ENCODE measurements around the gene NPTX1.
A peak's percentile ranks its signal among the peaks of the same experiment; 100 is the strongest.

The NPTX1 gene

DNA sequence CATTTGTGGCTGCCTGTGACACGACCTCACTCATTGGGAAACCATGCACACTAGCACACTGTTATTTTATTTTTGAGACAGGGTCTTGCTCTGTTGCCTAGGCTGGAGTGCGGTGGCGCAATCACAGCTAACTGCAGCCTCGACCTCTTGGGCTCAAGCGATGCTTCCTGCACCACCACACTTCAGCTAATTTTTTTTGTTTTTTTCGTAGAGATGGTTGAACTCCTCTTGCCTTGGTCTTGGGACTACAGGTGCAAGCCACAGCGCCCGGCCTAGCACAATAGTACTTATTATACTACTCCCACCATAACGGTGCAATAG lies 2.8 kb upstream of the NPTX1 start:
- DNase-seq (ENCODE audit: low read depth, low spot score): no peak

DNA sequence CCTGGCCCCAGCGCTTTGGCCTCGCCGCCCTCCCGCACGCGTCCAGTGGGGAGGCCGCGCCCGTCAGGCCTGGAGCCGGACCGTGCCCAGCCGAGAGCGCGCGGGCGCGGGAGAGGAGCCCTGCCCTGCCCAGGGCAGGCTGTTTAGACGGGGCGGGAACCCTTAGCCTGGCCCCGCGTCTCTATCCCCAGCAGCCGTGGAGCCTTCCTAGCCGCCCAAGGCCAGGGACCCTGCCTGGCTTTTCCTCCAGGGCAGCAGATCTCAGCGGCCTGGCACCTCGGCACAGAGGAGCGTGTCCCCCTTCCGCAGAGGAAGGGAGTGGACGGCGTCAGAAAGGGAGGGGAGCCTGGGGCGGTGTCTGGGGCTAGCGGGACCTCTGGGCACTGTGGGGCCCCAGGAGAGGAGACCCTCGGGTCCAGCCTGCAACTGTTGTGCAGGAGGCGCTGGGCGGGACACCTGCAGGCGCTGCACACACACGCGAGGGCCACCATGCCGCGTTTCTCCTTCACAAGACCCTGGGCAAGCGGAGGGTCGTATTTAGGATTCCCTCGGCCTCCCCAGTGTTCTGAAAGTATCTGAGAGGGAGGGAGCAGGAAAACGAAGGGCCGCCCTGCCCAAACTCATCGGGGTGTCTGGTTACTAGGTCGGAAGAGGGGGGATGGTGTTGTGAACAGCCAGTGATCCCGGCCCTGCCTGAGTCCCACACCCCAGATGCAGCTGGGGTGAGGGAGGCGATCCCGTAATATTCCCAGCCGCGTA lies 2.3 kb upstream of the NPTX1 start:
- no peak for DNase-seq (ENCODE audit: low read depth, low spot score)

DNA sequence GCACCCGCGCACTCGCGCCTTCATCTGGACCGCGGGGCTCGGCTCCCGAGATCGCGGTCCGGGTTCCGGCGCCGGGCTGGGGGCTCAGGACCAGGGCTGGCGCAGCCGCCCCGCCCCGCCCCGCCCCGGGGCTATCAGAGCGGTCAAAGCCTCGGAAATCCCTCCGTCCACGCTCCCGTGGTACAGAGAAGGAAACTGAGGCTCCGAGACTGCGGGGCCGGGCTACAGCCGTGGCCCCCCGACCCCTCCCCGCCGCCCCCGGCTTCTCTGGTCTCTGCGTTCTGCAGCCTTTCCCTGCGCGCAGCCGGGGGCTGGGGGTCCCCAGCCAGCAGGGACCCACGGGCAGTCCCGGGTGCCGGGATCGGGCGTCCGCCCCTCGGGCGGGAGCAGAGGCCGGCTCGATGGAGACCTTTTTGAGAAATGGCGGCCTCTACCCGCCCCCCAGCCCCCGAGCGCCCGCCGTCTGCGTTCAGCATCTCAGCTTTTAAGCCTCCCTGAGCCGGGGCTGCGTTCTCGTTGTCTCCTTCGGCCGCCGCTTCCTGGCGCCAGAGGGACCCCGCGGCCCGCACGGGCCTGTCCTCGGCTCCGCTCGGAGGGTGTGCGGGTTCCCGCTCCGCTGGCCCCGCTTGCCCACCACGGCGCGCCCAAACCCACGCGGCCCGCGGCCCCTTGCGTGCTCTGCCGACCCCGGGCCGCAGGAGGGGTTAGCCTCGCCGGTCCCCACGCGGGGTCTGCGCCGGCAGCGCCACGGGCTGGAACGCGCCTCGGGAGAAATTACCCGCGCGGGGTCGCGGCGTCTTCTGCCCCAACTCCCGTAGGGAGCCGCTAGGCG lies 1.5 kb upstream of the NPTX1 start:
- DNase-seq (ENCODE audit: low read depth, low spot score): peak; percentile 60

DNA sequence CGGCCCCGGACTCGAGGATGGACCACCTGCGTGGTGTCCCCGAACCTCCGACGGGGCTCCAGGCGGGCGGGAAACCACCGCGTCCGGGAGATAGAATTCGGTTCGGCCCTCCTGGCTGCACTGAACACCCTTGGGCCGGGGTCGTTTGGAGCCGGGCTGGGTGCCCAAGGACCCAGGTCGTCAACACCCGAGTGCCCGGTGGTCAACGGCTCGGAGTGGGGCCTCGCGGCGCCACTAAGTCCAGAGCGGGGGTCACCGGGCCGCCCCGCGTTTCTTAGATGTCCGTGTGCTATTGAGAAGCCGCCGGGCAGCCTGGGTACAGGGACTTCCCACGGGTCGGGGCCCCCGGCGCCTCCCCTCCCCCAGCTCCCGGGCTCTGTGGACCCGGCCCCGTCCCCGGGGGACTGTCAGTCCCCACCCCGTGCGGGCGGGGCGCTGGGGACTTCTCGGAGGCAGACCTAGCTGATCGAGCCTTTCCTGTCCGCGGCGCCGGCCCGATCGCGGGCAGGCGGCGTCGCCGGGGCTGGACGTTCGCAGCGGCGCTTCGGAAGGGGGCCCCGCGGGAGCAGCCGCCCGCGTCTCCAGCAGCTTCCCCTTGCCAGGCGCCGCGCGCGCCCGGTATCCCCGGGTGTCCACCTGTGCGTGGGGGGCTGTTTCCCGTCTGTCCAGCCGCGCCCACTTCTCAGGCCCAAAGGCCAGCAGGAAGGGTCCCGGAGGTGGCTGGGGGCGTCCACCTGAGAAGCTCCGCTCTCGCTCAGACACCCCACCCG lies 655 bp upstream of the NPTX1 start:
- no peak for DNase-seq (ENCODE audit: low read depth, low spot score)

DNA sequence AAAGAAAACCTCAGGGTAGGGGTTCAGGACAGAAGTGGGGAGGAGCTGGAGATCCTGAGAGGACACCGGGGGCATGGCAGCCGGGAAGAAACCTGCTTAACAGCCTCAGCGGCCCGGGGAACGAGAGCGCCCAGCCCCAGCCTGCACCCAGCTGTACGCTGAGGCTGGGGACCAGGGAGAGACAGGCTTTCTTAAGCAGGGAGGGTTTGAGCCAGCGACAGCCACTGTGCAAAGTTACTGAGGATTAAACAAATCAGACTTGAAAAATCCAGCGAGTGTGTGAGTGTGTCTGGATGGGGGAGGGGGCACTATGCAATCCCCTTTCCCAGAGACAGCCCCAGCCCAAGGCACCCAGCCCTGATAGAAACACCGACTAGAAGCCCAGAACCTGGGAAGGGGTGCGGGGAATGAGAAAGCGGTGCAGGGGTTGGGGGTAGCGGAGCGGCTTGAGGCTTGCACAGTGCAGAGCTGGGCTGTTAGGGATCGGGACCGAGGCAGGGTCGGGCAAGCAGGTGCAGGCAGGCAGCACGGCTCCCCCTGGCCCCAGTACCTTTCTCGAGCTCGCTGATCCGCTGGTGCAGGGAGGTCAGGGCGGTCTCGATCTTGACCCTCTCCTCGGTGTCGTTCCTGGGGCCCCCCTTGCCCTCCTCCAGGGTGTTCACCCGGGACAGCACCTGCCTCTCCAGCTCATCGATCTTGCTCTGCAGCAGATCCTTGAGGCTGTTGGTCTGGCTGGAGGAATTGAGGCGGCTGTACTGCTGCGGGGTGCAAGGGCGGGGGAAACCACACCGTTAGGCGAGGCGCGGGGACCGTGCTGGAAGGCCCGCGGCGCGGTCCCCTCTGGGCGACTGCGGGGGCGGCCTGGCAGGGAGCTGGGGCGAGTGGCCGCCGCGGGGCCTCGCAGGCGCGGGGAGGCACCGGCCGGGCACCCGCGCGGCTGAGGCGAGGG lies 1.2 kb downstream of the NPTX1 start:
- peak; percentile 34 for DNase-seq (ENCODE audit: low read depth, low spot score)

DNA sequence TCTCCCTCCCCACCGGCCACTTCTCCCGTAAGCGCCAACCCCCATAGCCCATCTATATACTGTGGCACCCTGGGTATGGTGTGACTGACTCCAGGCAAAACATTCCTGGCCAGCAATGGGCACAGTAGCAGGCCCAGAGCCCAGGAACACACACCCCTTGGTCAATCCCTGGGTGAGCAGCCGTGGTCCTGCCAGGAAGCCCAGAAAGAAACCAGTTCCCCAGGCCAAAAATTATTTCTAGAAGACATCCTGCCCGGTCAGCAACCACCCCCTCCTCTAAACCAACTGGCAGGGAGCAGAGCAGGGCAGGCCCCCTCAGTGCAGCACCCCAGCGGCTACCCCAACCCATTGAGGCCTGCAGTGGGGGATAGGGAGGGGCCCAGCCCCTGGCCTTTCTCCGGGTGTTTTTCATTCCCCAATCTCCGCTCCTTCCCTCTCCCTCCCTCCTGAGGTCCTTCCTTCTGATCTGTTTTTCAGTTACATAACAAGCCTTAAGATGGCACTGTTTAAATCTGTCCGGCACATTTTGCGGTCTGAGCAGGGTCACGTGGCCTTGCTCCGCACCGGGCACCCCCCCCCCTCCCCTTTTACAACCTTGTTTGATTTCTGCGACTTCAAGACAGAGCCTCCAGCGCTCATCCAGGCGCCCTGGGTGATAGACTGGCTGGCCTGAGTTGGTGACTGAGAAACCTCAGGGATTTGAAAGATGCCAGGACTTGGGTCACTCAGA lies 2.0 kb downstream of the NPTX1 start:
- peak; percentile 59 for DNase-seq (ENCODE audit: low read depth, low spot score)

DNA sequence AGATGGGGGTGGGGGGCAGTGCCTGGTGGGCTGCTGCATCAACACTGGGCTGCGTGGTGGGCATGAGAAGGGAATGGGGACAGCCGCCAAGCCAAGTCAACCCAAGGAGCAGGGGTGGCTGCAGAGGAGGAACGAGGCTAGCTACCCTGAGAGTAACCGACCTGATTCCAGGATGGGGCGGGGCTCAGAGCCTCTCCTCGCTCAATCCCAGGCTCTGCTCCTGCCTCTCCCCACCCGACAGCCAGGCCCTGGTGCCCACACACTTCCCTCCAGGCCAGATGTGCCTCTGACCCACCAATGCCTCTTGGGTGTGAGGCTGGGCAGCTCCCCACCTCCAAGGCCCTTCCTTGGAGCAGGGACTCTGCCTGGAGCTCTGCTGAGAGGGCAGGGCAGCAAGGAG lies 2.7 kb downstream of the NPTX1 start:
- DNase-seq (ENCODE audit: low read depth, low spot score): no peak

DNA sequence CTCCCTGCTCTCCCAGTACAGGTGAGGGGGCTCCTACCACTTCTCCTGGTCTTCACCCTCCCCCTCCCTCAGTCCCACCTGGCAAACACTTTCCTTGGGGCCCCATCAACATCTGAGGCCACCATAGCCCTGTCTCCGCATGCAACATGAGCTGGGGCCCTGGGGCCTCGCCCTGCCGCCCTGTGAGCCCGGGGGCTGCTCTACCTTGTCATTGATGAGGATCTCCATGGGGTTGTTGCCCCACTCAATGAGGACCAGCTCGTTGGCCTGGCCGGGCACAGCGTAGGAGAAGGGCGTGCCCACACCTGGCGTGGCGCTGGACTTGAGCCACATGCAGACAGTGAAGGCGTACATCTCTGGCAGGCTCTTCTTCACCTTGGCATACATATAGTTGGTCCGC lies 3.4 kb downstream of the NPTX1 start:
- no peak for DNase-seq (ENCODE audit: low read depth, low spot score)

DNA sequence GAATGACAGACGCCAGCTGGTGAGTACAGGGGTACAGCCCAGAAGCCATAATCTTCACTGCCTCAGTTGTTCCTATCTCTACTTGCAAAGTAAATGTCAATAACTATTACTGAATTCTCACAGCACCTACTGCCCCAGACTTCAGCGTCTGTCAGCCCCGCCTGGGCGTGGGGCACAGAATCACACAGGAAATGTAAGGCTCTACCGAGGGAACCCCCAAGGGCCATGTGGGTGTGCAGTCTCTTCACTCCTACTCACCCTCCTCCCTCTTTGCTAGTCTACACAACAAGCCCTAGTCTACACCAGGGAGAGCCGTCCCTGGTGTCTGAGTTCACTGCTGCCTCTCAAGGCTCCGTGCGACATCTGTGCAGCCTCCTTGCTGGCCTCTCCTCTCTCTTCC lies 4.5 kb downstream of the NPTX1 start:
- no peak for DNase-seq (ENCODE audit: low read depth, low spot score)

DNA sequence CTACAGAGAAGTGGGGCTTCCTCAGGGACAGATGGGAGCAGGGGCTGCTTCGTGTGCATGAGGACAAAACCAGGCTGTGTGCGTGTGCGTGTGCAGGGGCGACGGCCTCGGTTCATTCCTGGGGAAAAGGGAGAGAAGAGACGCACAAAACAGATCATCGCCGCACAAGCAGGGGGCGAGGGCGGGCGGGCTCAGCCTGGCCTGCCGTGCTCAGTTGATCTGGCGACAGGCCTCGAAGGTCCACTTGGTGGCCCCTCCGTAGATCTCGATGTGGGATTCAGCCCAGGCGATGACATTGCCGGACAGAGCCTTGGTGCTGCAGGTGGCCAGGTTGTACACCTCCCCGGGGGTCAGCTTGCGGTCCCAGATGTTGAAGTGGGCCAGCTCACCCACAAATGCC lies 5.8 kb downstream of the NPTX1 start:
- no peak for DNase-seq (ENCODE audit: low read depth, low spot score)

DNA sequence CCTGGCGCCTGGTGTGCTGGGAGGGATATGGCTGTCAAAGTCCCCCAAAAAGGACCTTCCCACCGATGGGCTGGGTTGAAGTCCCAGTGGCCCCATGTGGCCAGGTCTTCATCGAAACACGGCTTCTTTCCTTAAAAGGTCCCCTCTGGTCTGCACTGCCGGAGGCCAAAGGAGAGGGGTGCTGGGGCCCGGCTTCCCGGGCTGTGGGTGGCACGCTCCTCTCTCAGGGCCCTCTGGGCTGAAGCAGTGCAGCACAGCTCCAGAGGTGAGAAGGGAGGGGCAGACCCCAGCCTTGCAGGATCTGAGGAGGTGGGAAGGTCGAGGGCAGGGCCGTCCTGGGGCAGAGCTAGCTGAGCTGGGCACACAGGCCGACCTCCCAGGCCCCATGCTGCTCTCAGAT lies 6.7 kb downstream of the NPTX1 start:
- DNase-seq (ENCODE audit: low read depth, low spot score): no peak

DNA sequence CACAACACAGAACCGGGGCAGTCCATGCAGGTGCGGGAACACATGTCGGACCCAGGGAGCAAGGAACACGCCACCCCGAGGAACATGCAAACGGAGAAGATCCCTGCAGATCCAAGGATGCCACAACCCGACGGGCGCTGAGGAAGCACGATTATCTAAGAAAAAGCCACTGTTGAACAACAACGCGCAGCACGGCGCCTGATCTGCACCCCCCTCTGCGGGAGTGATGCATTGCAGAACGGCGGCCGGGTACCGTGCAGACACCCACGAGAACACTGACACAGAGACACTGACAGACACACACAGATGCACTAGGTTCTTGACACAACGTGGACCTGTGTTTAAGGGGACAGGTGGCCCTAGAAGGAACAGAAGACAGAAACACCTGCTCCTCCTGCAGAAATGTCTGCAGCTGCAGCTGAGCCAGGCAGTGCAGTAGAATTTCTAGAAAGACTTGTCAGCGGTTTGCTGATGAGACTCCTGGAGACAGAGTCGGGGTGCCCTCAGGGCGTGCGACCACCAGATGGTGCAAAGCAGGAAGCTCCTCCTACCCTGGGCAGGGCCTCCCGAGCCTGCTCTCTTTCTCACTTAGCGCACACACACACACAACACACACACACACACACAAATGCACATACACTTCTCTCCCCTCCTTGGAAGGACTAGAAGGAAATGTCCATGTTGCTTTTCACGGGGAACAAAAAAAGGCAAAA lies 7.5 kb downstream of the NPTX1 start:
- no peak for DNase-seq (ENCODE audit: low read depth, low spot score)

DNA sequence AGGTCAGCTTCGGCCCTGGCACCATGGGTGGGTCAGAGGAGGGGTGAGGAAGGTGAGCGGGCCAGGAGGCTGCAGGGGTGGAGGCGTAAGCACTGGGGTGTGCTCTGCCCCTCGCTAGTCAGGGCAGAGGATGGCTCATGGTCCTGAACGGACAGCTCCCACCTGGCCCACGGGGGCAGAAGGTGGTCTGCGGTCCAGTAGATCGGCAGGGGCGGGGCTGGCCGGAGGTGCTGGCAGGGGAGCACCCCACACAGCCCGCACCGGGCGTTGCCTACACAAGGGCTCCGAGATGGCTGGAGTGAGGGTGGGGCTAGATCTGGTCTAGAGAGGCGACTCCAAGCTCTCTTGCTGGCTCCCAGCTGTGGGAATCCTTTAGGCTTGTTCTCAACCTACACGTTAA lies 8.2 kb downstream of the NPTX1 start:
- DNase-seq (ENCODE audit: low read depth, low spot score): peak; percentile 64

DNA sequence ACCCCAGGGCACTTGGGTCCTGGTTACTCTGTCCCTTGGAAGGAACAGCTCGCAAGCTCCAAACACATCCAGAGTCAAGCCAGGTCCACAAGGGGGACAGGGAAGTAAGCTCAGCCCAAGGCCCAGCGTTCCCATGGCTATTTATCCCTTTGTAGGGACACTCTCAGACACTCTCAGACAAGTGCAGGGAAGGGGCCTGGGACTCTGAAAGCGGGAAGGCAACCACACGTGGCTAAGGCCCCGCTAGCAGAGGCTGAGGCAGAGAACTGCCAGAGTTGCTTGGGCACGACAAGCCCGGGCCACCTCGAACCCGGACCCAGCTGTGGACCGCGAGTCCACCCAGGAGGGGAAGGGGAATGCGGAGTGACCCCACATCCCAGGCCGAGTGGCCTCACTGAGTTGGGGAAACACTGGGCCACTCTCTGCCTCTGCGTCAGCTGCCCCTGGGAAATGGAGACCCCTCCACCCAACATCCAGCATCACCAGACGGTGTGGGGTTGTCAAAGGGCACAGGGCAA lies 10.2 kb downstream of the NPTX1 start:
- DNase-seq (ENCODE audit: low read depth, low spot score): no peak

DNA sequence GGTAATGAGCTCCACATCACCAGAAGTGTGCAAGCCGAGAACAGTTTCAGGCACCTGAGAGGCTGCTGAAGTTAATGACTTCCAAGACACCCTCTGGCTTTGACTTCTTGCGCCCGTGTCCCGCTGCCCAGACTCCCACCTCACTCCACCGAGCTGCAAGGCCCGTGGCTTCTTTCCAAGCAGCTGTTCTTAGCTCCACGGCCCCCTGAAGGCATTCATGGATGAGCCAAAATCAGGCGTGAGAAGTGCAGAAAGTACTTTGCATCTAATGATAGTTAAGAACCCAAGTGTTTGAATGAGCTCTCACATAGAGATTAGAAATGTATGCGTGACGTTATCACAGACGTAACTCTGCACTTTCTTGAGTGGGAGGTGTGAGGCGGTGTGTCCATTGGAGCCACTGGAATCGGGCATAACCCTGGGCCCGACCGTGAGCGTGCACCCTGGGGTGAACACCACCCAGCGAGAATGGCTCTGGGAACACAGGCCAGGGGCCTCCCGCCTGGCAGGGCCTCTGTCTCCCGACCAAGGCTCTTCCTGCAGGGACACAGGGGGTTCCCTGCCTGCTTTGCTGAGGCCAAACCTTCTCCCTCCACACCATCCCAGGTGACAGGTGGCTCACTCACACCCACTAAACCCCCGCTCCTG lies 11.0 kb downstream of the NPTX1 start:
- no peak for DNase-seq (ENCODE audit: low read depth, low spot score)

DNA sequence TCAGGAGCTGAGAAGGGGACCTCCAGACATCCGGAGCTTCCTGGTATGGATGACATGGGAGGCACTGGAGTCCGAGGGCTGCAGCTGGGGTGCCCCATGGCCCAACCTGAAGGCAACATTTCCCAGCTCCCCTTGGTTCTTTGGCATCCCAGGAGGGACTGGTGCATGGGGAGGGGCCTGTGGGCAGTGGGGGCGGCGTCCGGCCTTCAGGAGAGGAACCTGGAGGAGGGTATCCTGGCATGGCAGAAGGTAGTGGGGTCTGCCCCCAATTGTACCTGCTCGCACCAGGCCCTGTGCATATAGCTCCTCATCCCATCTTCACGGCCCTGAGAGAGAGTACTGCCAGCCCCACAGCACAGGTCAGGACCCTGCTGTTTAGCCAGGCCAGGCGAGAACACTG lies 11.9 kb downstream of the NPTX1 start:
- DNase-seq (ENCODE audit: low read depth, low spot score): no peak

DNA sequence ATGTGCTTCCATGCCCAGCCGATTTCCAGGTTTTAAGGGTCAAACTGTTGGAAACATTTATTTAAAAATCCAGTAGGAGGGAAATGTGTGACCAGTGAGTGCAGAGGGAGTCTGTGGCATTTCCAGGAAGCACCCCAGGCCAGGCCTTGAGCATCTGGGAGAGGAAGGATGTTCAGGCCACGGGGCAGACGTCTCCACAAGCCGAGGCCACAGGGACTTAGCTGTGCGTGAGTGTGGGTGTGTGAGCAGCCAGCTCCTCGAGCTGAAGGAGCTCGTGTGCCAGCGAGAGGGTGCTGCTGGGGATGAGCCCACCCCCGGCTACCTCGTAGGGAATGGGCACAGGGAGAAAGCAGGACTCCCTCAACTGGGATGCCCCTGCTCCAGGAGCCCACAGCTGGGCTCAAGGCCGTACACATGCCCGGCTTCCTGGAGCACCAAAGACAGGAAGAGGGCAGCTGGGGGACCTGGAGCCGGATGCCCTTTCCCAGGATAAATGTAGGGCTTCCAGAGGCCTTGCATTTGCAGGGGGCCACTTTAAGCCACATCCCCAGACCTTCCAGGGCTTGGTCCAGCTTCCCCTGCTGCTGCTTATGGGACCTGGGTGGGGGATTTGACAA lies 12.5 kb downstream of the NPTX1 start:
- no peak for DNase-seq (ENCODE audit: low read depth, low spot score)

DNA sequence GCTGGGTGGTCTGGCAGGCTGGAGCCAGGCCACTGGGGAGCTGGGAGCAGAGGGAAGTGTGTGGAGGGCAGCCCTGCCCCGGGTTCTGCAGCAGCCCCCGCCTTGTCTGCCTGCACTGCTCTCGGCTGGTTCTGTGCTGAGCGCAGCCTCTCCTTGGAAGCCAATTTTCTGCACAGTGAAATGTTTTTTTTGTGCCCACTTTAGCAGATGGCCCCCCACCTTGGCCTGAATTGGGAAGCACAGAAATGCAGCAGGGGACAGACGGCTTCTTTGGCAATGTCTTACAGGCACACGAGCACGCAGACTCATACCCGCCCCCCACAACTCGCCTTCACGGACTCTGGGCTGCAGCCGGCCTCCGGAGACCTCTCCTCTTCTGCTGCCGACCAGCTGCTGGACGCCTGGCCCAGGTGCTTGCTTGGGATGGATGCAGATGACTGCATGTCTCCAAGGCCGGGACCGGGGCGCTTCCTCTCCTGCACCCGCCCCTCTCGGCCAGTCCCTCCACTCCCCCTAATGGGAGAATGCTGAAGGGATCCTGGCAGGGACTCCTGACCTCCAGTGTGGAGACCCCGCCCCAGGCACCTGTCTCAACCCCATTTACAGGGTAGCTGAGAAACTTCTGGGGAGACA lies 14.8 kb downstream of the NPTX1 start:
- DNase-seq (ENCODE audit: low read depth, low spot score): no peak

Data from ELF-1 (cell line).